Kidney (tissue), 14 donors: ENCODE measurements around the gene PAX5. TPM values are rescaled to one million over a fixed set of nuclear protein-coding genes. Genes with fewer than 3 reads are reported as not detected.

Source experiments
- DNase-seq, 5 donors: peaks; one replicate each; pipeline ENCODE4 v3.0.0-alpha.2; 2013 to 2020
- FAIRE-seq: peaks from 2 replicates; lab custom pipeline; 2012; peaks lifted over from hg19 to GRCh38; lab: Jason Lieb, UNC
- H3K27ac ChIP-seq, 2 donors: one replicate each; pipeline ENCODE4 v1.7.0; 2013; ENCODE audit warnings: low read depth in 2 of 2, low read length in 2 of 2, inconsistent platforms in 1 of 2
- H3K27me3 ChIP-seq: one replicate; pipeline ENCODE4 v1.7.1; 2013; ENCODE audit warnings: low read length, inconsistent platforms; ENCODE audit not compliant: control insufficient read depth, insufficient read depth
- H3K36me3 ChIP-seq, 3 donors: one replicate each; pipeline versions ENCODE4 v1.7.0 to v1.7.1; 2013; ENCODE audit warnings: low read length in 3 of 3, control low read depth in 1 of 3, inconsistent platforms in 1 of 3; ENCODE audit not compliant: insufficient read depth in 3 of 3, control insufficient read depth in 2 of 3
- H3K4me1 ChIP-seq, 3 donors: one replicate each; pipeline versions ENCODE4 v1.7.0 to v1.7.1; 2013; ENCODE audit warnings: low read length in 3 of 3, inconsistent platforms in 1 of 3, low read depth in 1 of 3; ENCODE audit not compliant: control insufficient read depth in 2 of 3, insufficient read depth in 2 of 3
- H3K4me3 ChIP-seq, 3 donors: one replicate each; pipeline versions ENCODE4 v1.7.0 to v1.8.1; 2013; ENCODE audit warnings: low read length in 3 of 3, control low read depth in 1 of 3, inconsistent platforms in 1 of 3
- H3K9ac ChIP-seq, 3 donors: one replicate each; pipeline versions ENCODE4 v1.7.0 to v1.7.1; 2013; ENCODE audit warnings: low read length in 3 of 3, control low read depth in 1 of 3, inconsistent platforms in 1 of 3
- H3K9me3 ChIP-seq, 3 donors: one replicate each; pipeline versions ENCODE4 v1.7.0 to v1.7.1; 2013; ENCODE audit warnings: low read length in 3 of 3, control low read depth in 1 of 3, inconsistent platforms in 1 of 3; ENCODE audit not compliant: control insufficient read depth in 2 of 3, insufficient read depth in 1 of 3
- intact Hi-C: fragments of 100-400 bp; cut with DNase I; formaldehyde crosslinking; loops from one replicate; pipeline ENCODE4 v1.11.1; 2022
- polyA plus RNA-seq: library from polyadenylated mRNA; stranded (reverse); fragments of 350-450 nt; fragmentation: Illumina TruSeq; extraction: RNeasy Lipid Tissue Mini Kit (QIAGEN cat#74804); gene quantifications from one replicate; pipeline ENCODE4 v1.2.3, GENCODE V29; 2014; ENCODE audit warnings: low read depth, low replicate concordance; ENCODE audit not compliant: insufficient read depth
- total RNA-seq: library from RNA; stranded (reverse); fragmentation: NEBNext Ultra II Directional; extraction: Animal tissue kit (Norgen Biotek cat#: 25700); gene quantifications from one replicate; pipeline ENCODE4 v1.2.1, GENCODE V29; 2021
- TF ChIP-seq, protein P1 (sequence below): IDR thresholded peaks from 3 replicates; pipeline ENCODE4 v1.5.1; 2012; ENCODE audit warnings: mild to moderate bottlenecking, moderate library complexity, borderline replicate concordance; ENCODE audit not compliant: insufficient read depth; ENCODE audit errors: extremely low read depth
- donor health status: control.
- donor health status: control.
- donor health status: control.
- donor health status: control.
- donor health status: control.
- donor health status: DM: yes; HTN: yes; CAD: no.
- donor health status: Normal renal cell carcinoma (clear cell type).

PAX5 gene
- total and polyA plus RNA-seq, 2 donors from 2014 or later: 2.7 TPM; not detected in 1

DNA sequence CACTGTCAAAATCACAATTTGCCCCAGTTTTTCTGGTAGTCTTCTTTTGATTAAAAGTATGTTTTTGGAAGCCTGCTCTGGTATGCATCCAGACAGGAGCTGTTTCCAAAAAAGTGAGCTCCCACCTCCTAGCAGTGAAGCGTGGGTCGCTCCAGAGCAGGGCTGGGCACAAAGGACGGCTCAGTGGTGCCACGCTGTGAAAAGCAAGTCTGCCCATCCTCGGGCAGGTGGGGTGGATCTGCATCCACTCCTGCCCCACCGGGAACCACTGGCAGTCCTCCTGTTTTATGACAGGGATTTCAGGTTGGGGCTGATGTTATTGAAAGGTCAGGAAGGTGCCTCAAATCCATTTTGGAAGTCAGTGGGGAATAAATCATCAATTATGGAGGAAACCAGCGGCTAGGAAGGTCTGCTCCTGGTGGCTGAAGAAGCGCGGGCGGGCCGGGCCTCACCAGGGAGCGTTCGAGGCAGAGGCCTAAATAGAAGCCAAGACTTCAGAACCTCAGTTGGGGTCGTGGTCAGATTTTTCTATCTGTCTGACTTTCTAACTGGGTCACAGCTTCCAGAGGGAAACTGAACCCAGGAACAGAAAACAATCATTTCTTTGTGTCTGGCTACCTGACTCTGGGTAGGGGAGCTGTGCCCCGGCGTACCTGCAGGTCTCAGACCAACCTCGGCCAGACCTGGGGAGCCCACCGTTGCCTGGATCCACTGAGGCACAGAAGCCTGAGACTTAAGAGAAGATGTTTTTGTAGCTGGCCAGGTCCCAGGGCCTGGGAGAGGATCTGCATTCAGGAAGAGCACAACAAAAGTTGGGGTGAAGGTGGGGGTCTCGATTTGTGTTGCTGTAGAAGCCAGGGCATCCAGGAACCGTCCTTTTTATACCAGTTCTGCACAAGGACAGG is 168.1 kb downstream of the PAX5 start:
- no peaks in the 10 kb centered on the region for H3K4me1 ChIP-seq
- FAIRE-seq (no peak), DNase-seq (peak in 1 of 5 donors; percentile 32)
- H3K9me3 ChIP-seq: no peaks in the 10 kb centered on the region
- no peak overlapping the region for H3K4me3 ChIP-seq
- H3K9ac ChIP-seq: no peak overlapping the region
- no peak overlapping the region for H3K27ac ChIP-seq
- H3K36me3 ChIP-seq: no peaks in the 10 kb centered on the region
- H3K27me3 ChIP-seq: peaks cover 3% of the 10 kb centered on the region
- intact Hi-C loops: no loop called here
- TF ChIP-seq, protein P1, sequence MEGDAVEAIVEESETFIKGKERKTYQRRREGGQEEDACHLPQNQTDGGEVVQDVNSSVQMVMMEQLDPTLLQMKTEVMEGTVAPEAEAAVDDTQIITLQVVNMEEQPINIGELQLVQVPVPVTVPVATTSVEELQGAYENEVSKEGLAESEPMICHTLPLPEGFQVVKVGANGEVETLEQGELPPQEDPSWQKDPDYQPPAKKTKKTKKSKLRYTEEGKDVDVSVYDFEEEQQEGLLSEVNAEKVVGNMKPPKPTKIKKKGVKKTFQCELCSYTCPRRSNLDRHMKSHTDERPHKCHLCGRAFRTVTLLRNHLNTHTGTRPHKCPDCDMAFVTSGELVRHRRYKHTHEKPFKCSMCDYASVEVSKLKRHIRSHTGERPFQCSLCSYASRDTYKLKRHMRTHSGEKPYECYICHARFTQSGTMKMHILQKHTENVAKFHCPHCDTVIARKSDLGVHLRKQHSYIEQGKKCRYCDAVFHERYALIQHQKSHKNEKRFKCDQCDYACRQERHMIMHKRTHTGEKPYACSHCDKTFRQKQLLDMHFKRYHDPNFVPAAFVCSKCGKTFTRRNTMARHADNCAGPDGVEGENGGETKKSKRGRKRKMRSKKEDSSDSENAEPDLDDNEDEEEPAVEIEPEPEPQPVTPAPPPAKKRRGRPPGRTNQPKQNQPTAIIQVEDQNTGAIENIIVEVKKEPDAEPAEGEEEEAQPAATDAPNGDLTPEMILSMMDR: no peak

DNA sequence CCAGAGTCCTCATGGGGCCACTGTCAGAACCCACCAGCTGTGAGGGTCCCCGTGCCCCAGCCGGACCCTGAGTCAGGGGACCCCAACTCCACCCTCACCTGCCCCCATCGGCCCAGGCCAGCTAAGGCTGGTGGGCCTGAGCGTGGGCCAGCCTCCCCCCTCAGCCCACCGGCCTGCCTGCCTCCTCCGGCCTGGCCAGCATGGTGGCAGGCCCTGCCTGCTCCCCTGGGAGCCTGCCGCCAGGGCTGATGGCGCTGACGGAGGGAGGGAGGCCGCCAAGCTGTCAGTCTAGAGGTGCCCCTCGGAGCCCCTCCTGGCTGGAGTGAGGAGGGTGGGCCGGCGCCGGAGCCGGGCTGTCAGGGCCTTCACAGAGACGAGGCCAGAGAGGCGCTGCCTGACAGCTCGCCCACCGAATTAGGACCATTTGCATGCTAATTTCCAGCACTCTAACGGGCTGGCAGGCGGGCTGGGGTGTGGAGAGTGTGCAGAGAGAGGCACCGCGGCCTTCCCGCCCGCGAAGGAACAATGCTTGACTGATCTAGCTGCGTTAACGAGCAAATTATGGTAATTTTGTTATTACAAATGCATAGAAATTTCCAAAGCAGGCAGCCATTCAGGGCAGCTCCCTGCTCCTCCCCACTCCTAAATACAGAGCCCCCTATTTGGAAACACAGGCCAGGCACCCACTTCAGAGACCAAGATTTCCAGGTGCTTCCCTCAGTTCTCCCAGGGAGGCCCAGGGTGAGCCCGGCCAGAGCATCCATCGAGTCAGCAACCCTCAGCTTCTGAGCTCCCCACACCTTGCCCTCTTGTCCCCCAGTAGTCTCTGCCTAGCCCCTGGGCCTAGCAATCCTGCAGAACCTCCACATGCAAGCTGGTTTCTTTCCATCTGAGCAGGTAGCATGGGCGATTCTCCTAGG is 169.3 kb downstream of the PAX5 start:
- DNase-seq: peak in 3 of 5 donors; percentile 39 to 44 (median 42)
- intact Hi-C loops: no loop called here

DNA sequence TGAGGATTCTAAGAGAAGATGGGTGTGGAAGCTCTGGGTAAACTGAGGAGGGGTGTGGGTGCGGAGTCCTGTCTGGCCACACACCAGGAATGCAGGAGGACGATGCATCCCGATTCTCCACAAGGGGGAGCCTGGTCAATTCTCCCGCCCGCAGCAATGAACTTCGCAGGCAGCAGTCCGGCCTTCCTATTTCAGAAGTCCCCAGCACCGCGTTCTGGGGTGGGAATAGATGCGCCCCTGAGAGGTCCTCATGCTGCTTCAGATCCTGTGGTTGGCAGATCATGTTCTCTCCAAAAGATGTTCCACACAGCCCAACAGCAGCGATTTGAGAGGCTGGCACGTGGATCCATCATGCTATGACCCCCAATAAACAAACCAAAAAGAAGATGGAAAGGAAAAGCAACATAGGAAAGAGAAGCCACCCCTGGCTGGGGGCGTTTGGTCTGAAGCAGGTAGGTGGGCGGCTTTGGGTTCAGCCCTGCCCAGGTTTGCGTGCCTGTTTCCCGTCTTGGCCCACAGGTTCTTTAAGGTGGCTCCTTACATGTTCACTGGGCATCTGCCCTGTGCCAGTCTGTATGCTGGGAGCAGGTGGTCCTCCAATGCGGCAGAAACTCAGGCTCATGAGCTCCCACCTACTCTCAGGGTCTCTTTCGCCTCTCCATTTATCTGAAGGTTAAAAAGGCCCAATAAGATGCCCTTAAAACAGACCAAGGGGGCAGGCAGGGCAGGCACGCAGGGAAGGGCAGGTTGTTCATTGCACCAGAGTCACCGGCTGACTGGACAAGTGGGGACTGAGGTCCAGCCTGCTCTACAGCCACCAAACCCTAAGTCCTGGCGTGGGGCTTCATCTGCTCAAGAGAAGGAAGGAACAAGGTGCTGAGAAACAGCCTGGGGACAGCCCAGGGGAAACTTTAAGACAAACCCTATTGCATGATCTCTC is 171.6 kb downstream of the PAX5 start:
- intact Hi-C loops: no loop called here
- H3K36me3 ChIP-seq: no peaks in the 10 kb centered on the region
- H3K9me3 ChIP-seq: no peaks in the 10 kb centered on the region
- H3K4me1 ChIP-seq: no peaks in the 10 kb centered on the region
- FAIRE-seq: no peak
- H3K27me3 ChIP-seq: peaks cover 1% of the 10 kb centered on the region
- H3K4me3 ChIP-seq: no peak overlapping the region
- TF ChIP-seq, protein P1: peak; percentile 41
- peak; percentile 57 to 73 (median 64) for DNase-seq
- no peak overlapping the region for H3K9ac ChIP-seq
- H3K27ac ChIP-seq: no peak overlapping the region

More for the DNA sequence above, 169.3 kb downstream of the PAX5 start:
- H3K9me3 ChIP-seq: no peaks in the 10 kb centered on the region
- H3K27me3 ChIP-seq: peaks cover 3% of the 10 kb centered on the region
- no peak overlapping the region for H3K4me3 ChIP-seq
- no peak for FAIRE-seq
- no peaks in the 10 kb centered on the region for H3K36me3 ChIP-seq
- TF ChIP-seq, protein P1: no peak
- no peak overlapping the region for H3K9ac ChIP-seq
- no peak overlapping the region for H3K27ac ChIP-seq
- H3K4me1 ChIP-seq: no peaks in the 10 kb centered on the region
